Keratinocyte (primary cell): ENCODE measurements around the gene PDZK1.
"Not testable (repeated sequence)": the region's sequence is repeated elsewhere in the genome, so short reads cannot be mapped to it uniquely, and the experiment has no call there.

ENCODE experiments used
- EZH2 ChIP-seq: IDR thresholded peaks from one replicate; pipeline ENCODE4 v1.6.1; 2012; ENCODE audit warnings: inconsistent platforms, mild to moderate bottlenecking, low read length, moderate library complexity
- TF ChIP-seq, protein P1 (sequence below), 3 experiments: IDR thresholded peaks in 1 of 3; conservative IDR thresholded peaks in 1 of 3; optimal IDR thresholded peaks in 1 of 3; 2 replicates in 2 of 3; 3 replicates in 1 of 3; pipeline versions ENCODE3 to v1.5.1; 2011; ENCODE audit warnings: low read length in 3 of 3, mild to moderate bottlenecking in 3 of 3, moderate library complexity in 2 of 3, control low read depth in 1 of 3, inconsistent platforms in 1 of 3; ENCODE audit not compliant: insufficient read depth in 2 of 3; ENCODE audit errors: extremely low read depth in 1 of 3

DNA sequence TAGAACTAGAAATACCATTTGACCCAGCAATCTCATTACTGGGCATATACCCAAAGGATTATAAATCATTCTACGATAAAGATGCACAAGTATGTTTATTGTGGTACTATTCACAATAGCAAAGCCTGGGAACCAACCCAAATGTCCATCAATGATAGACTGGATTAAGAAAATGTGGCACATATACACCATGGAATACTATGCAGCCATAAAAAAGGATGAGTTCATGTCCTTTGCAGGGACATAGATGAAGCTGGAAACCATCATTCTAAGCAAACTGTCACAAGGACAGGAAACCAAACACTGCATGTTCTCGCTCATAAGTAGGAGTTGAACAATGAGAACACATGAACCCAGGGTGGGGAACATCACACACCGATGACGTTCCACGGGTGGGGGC lies 19.0 kb upstream of the PDZK1 start:
- TF ChIP-seq, protein P1, sequence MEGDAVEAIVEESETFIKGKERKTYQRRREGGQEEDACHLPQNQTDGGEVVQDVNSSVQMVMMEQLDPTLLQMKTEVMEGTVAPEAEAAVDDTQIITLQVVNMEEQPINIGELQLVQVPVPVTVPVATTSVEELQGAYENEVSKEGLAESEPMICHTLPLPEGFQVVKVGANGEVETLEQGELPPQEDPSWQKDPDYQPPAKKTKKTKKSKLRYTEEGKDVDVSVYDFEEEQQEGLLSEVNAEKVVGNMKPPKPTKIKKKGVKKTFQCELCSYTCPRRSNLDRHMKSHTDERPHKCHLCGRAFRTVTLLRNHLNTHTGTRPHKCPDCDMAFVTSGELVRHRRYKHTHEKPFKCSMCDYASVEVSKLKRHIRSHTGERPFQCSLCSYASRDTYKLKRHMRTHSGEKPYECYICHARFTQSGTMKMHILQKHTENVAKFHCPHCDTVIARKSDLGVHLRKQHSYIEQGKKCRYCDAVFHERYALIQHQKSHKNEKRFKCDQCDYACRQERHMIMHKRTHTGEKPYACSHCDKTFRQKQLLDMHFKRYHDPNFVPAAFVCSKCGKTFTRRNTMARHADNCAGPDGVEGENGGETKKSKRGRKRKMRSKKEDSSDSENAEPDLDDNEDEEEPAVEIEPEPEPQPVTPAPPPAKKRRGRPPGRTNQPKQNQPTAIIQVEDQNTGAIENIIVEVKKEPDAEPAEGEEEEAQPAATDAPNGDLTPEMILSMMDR (optimal IDR thresholded peaks at IDR 0.05 in 1 of 3, IDR thresholded peaks at IDR 0.05 in 1 of 3, conservative IDR thresholded peaks at IDR 0.05 in 1 of 3; ENCODE audit: extremely low read depth in 1 of 3, insufficient read depth in 2 of 3, low read length in 3 of 3): not testable (repeated sequence)
- TF ChIP-seq EZH2: not testable (repeated sequence)
